Left ventricle myocardium inferior (tissue), 1 donor: ENCODE data around the gene CTNNA2. TPM values are rescaled to one million over a fixed set of nuclear protein-coding genes. Genes with fewer than 3 reads are reported as not detected.

Experiments
- DNase-seq: peaks from one replicate; pipeline ENCODE4 v3.0.0-alpha.2; 2020
- H3K27ac ChIP-seq: fragments of 200-600 bp; replicated peaks from 2 replicates; pipeline ENCODE4 v1.8.0; 2021
- H3K27me3 ChIP-seq: fragments of 200-600 bp; 2 replicates; pipeline ENCODE4 v1.8.0; 2021; ENCODE audit warnings: low read depth
- H3K36me3 ChIP-seq: fragments of 200-600 bp; 2 replicates; pipeline ENCODE4 v1.8.0; 2021
- H3K4me1 ChIP-seq: fragments of 200-600 bp; 2 replicates; pipeline ENCODE4 v1.8.0; 2021
- H3K4me3 ChIP-seq: fragments of 200-600 bp; 2 replicates; pipeline ENCODE4 v1.8.0; 2021; ENCODE audit warnings: mild to moderate bottlenecking, moderate library complexity
- H3K9me3 ChIP-seq: fragments of 200-600 bp; replicated peaks from 2 replicates; pipeline ENCODE4 v1.8.0; 2021
- CTCF ChIP-seq: fragments of 200-600 bp; IDR thresholded peaks from 2 replicates; pipeline ENCODE4 v1.8.0; 2021; ENCODE audit warnings: antibody characterized with exemption, mild to moderate bottlenecking, borderline replicate concordance
- intact Hi-C: fragments of 100-400 bp; cut with micrococcal nuclease; formaldehyde crosslinking; loops from one replicate; pipeline ENCODE4 v1.11.0; 2022
- total RNA-seq: library from RNA; stranded (reverse); fragmentation: NEBNext Ultra II Directional; extraction: Animal tissue kit (Norgen Biotek cat#: 25700); gene quantifications from one replicate; pipeline ENCODE4 v1.2.1, GENCODE V29; 2021
- donor health status: DM: no; HTN: yes; CAD: no; lungs with severe emphysema.

CTNNA2 gene
- total RNA-seq, 1 donor from 2014 or later = not detected

GRCh38 chr2:80053522-80054345, 540.9 kb downstream of the CTNNA2 start:
- H3K36me3 ChIP-seq = no peaks in the 10 kb centered on the region
- no peaks in the 10 kb centered on the region for H3K4me1 ChIP-seq
- DNase-seq = no peak
- TF ChIP-seq CTCF = no peak
- no peak overlapping the region for H3K4me3 ChIP-seq
- H3K27ac ChIP-seq = no peak overlapping the region
- intact Hi-C loops = no loop called here
- peaks cover 20% of the 10 kb centered on the region for H3K27me3 ChIP-seq
- H3K9me3 ChIP-seq = no peaks in the 10 kb centered on the region

- intact Hi-C loops = no loop called here
- no peak overlapping the region for H3K27ac ChIP-seq
Observed at GRCh38 chr2:80054346-80054675, 541.5 kb downstream of the CTNNA2 start.

DNA sequence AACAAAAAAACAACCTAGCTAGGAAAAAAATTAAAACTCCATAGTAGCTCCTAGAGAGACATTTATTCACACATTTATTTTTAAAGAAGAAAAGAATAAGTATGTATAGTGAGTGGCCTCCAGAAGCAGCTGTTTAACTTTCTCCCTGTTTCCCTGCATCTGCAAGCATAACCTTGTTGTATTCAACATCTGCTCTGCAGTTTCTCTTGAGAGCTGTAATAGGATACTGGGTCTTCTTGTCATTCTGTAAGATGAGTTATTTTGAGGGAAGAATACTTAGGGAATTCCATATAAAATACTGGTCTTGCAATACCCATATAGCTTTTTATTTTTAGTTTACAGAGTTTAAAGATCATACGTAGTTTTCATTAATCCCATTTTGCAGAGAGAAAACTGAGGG, 545.1 kb downstream of the CTNNA2 start:
- H3K9me3 ChIP-seq = no peaks in the 10 kb centered on the region
- no peak for DNase-seq
- no peak for TF ChIP-seq CTCF
- H3K27me3 ChIP-seq = peaks cover 43% of the 10 kb centered on the region
- intact Hi-C loops = no loop called here
- no peaks in the 10 kb centered on the region for H3K36me3 ChIP-seq
- H3K4me3 ChIP-seq = no peak overlapping the region
- H3K27ac ChIP-seq = no peak overlapping the region
- H3K4me1 ChIP-seq = no peaks in the 10 kb centered on the region

More at GRCh38 chr2:80054346-80054675, 541.5 kb downstream of the CTNNA2 start:
- no peaks in the 10 kb centered on the region for H3K36me3 ChIP-seq
- no peak overlapping the region for H3K4me3 ChIP-seq
- no peak for DNase-seq
- H3K27me3 ChIP-seq = peaks cover 23% of the 10 kb centered on the region
- no peaks in the 10 kb centered on the region for H3K9me3 ChIP-seq
- H3K4me1 ChIP-seq = no peaks in the 10 kb centered on the region
- TF ChIP-seq CTCF = no peak

DNA sequence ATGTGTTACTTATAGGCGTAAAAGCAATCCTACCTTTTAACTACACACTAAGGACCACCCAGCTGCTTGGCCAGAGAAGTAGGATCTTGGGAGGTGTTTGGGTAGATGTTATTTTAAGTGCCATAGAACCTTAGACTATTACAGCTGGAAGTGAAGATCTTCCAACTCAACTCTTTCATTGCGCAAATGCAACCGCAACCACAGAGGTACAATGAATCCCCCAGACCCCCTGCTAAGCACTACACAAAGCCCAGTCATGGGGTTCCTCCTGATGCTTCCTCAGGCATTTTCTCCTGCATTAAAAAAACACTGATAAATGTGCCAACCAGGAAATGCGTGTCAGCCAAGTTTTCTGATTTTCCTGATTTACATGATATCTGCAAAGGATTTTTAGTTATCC, 545.7 kb downstream of the CTNNA2 start:
- H3K36me3 ChIP-seq = no peaks in the 10 kb centered on the region
- no peak for DNase-seq
- no peak overlapping the region for H3K4me3 ChIP-seq
- intact Hi-C loops = no loop called here
- H3K27me3 ChIP-seq = peaks cover 43% of the 10 kb centered on the region
- H3K27ac ChIP-seq = no peak overlapping the region
- H3K9me3 ChIP-seq = no peaks in the 10 kb centered on the region
- no peak for TF ChIP-seq CTCF
- no peaks in the 10 kb centered on the region for H3K4me1 ChIP-seq

GRCh38 chr2:80059447-80059846, 546.6 kb downstream of the CTNNA2 start:
- Histone ChIP-seq H3K27ac (no peak overlapping the region), H3K4me1 (no peaks in the 10 kb centered on the region), H3K4me3 (no peak overlapping the region), H3K27me3 (peaks cover 46% of the 10 kb centered on the region), H3K9me3 (no peaks in the 10 kb centered on the region), H3K36me3 (no peaks in the 10 kb centered on the region)
- no peak for DNase-seq
- intact Hi-C loops = no loop called here
- TF ChIP-seq CTCF = no peak
